ENCODE results near the gene DACT1.
"Not testable (repeated sequence)": the region's sequence is repeated elsewhere in the genome, so short reads cannot be mapped to it uniquely, and the experiment has no call there.

DACT1 gene, protein sequence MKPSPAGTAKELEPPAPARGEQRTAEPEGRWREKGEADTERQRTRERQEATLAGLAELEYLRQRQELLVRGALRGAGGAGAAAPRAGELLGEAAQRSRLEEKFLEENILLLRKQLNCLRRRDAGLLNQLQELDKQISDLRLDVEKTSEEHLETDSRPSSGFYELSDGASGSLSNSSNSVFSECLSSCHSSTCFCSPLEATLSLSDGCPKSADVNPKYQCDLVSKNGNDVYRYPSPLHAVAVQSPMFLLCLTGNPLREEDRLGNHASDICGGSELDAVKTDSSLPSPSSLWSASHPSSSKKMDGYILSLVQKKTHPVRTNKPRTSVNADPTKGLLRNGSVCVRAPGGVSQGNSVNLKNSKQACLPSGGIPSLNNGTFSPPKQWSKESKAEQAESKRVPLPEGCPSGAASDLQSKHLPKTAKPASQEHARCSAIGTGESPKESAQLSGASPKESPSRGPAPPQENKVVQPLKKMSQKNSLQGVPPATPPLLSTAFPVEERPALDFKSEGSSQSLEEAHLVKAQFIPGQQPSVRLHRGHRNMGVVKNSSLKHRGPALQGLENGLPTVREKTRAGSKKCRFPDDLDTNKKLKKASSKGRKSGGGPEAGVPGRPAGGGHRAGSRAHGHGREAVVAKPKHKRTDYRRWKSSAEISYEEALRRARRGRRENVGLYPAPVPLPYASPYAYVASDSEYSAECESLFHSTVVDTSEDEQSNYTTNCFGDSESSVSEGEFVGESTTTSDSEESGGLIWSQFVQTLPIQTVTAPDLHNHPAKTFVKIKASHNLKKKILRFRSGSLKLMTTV

DNA sequence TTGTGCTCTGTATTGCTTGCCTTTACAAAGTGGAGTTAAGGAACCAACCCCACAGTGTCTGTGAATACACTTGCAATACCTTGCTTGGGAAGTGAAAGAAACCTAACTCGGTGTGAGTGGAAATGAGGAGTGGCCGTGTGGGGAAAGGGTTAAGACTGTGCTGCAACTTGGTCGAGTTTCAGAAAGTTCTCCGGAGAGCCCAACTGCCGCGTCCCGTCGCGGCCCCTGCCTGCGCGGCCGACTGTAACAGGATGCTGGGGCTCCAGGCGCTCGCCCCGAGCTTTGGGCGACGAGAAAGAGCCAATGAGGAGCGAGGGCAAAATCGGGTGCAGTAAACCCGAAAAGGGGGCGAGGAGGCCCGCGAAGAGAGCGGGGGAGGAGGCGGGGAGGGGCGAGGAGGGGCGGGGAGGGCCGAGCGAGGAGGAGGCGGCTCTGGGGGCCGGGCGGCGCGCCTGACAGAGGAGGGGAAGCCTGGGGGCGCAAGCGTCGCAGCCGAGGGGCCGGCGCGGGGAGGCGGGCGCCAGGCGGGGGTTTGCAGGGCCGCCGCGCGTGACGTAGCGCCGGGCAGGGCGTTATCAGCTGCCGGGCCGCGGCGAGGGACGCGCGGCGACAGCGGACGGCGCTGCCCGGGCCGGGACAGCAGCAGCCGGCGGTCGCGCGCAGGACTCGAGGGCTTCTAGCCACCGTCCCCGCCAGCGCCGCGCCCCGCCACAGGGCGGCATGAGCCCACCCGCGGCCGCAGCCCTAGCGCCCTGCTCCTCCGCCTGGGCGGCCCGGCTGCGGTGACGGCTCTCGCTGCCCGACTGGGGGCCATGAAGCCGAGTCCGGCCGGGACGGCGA, at the start of gene DACT1:
Gene DACT1 (plus strand): TSS at position 572 of the 840 bp plus-strand sequence. CDS start 241 bp downstream, at position 813.
- H3K9me3 ChIP-seq (replicated peaks; ENCODE audit: insufficient read depth, low read length): no peaks in the 10 kb centered on the region
- no peaks in the 10 kb centered on the region for H3F3A ChIP-seq (ENCODE audit: insufficient read depth, low read length)
- no peaks in the 10 kb centered on the region for H3K9me2 ChIP-seq (replicated peaks; ENCODE audit: insufficient read depth, low read length)
- H3K4me3 ChIP-seq (ENCODE audit: low read length): peak within 1 kb of the TSS; percentile 48
- H3K4me2 ChIP-seq (ENCODE audit: low read depth, low read length): peak within 1 kb of the TSS; percentile 70
- H2AFZ ChIP-seq (ENCODE audit: low read length): peak within 1 kb of the TSS; percentile 35; the same call in 1 of the 2 replicates
- no peaks in the 10 kb centered on the region for H3K4me1 ChIP-seq (ENCODE audit: low read length)
- no peak within 1 kb of the TSS for H3K27ac ChIP-seq (ENCODE audit: low read length)
- H4K20me1 ChIP-seq (ENCODE audit: insufficient read depth, low read length): no peaks in the 10 kb centered on the region
- H3K36me3 ChIP-seq (replicated peaks; ENCODE audit: insufficient read depth, low read length): no peaks in the 10 kb centered on the region
- H3K27me3 ChIP-seq (replicated peaks; ENCODE audit: insufficient read depth, low read length): no peaks in the 10 kb centered on the region
- no peaks in the 10 kb centered on the region for H3K79me2 ChIP-seq (ENCODE audit: low read length)
- DNase-seq: peak; percentile 36
- TF ChIP-seq EZH2phosphoT487 (IDR thresholded peaks at IDR 0.05; ENCODE audit: low read length) (no peak), EZH2 (optimal IDR thresholded peaks at IDR 0.05; ENCODE audit: low read depth, low read length) (no peak)
- TF ChIP-seq, protein P1, sequence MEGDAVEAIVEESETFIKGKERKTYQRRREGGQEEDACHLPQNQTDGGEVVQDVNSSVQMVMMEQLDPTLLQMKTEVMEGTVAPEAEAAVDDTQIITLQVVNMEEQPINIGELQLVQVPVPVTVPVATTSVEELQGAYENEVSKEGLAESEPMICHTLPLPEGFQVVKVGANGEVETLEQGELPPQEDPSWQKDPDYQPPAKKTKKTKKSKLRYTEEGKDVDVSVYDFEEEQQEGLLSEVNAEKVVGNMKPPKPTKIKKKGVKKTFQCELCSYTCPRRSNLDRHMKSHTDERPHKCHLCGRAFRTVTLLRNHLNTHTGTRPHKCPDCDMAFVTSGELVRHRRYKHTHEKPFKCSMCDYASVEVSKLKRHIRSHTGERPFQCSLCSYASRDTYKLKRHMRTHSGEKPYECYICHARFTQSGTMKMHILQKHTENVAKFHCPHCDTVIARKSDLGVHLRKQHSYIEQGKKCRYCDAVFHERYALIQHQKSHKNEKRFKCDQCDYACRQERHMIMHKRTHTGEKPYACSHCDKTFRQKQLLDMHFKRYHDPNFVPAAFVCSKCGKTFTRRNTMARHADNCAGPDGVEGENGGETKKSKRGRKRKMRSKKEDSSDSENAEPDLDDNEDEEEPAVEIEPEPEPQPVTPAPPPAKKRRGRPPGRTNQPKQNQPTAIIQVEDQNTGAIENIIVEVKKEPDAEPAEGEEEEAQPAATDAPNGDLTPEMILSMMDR (IDR thresholded peaks at IDR 0.05; ENCODE audit: low read length): no peak
- no peak within 1 kb of the TSS for H3K9ac ChIP-seq (ENCODE audit: low read length)

DNA sequence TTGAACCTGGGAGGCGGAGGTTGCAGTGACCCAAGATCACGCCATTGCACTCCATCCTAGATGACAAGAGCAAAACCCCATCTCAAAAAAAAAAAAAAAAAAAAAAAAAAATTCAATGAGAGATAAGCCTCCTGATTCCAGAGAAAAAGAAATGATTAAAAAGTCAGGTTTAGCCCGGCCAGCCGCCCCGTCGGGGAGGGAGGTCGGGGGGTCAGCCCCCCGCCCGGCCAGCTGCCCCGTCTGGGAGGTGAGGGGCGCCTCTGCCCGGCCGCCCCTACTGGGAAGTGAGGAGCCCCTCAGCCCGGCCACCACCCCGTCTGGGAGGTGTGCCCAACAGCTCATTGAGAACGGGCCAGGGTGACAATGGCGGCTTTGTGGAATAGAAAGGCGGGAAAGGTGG, 49.4 kb upstream of the DACT1 start:
- H3K79me2 ChIP-seq (ENCODE audit: low read length); H3K4me3 ChIP-seq (ENCODE audit: low read length); H3K9ac ChIP-seq (ENCODE audit: low read length); H3K9me2 ChIP-seq (replicated peaks; ENCODE audit: insufficient read depth, low read length); H3F3A ChIP-seq (ENCODE audit: insufficient read depth, low read length); H3K4me1 ChIP-seq (ENCODE audit: low read length); H3K4me2 ChIP-seq (ENCODE audit: low read depth, low read length); H3K27me3 ChIP-seq (replicated peaks; ENCODE audit: insufficient read depth, low read length); DNase-seq; H3K36me3 ChIP-seq (replicated peaks; ENCODE audit: insufficient read depth, low read length); H3K9me3 ChIP-seq (replicated peaks; ENCODE audit: insufficient read depth, low read length); H4K20me1 ChIP-seq (ENCODE audit: insufficient read depth, low read length); H3K27ac ChIP-seq (ENCODE audit: low read length); H2AFZ ChIP-seq (ENCODE audit: low read length): not testable (repeated sequence)

DNA sequence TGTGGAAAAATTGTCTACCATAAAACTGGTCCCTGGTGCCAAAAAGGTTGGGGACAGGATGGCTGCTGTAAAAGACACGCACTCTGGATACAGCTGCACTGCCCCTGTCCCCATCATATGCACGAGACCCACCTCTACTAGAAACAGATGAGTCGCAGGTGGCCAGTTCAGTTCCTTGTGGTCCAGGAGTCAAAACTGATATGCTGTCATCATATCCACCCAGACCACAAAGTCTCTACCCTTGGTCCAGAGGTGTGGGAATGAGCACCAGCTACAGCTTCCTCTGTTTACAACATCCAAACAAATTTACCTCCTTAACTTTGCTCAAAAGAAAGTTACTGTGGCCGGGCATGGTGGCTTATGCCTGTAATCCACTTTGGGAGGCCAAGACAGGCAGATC, 43.8 kb upstream of the DACT1 start:
- Histone ChIP-seq H3K4me2 (ENCODE audit: low read depth, low read length) (no peak overlapping the region), H3K27me3 (replicated peaks; ENCODE audit: insufficient read depth, low read length) (no peaks in the 10 kb centered on the region), H2AFZ (ENCODE audit: low read length) (no peak overlapping the region), H4K20me1 (ENCODE audit: insufficient read depth, low read length) (no peaks in the 10 kb centered on the region), H3K9me2 (replicated peaks; ENCODE audit: insufficient read depth, low read length) (no peaks in the 10 kb centered on the region), H3K79me2 (ENCODE audit: low read length) (no peaks in the 10 kb centered on the region), H3F3A (ENCODE audit: insufficient read depth, low read length) (no peaks in the 10 kb centered on the region), H3K4me3 (ENCODE audit: low read length) (no peak overlapping the region), H3K9ac (ENCODE audit: low read length) (no peak overlapping the region), H3K4me1 (ENCODE audit: low read length) (no peaks in the 10 kb centered on the region), H3K9me3 (replicated peaks; ENCODE audit: insufficient read depth, low read length) (no peaks in the 10 kb centered on the region), H3K36me3 (replicated peaks; ENCODE audit: insufficient read depth, low read length) (no peaks in the 10 kb centered on the region), H3K27ac (ENCODE audit: low read length) (no peak overlapping the region)
- TF ChIP-seq, protein P1 (IDR thresholded peaks at IDR 0.05; ENCODE audit: low read length): no peak
- no peak for TF ChIP-seq EZH2 (optimal IDR thresholded peaks at IDR 0.05; ENCODE audit: low read depth, low read length)
- DNase-seq: no peak
